ENCODE results near the gene KDM5A.
"Not testable (repeated sequence)": the region's sequence is repeated elsewhere in the genome, so short reads cannot be mapped to it uniquely, and the experiment has no call there.

The KDM5A gene

DNA sequence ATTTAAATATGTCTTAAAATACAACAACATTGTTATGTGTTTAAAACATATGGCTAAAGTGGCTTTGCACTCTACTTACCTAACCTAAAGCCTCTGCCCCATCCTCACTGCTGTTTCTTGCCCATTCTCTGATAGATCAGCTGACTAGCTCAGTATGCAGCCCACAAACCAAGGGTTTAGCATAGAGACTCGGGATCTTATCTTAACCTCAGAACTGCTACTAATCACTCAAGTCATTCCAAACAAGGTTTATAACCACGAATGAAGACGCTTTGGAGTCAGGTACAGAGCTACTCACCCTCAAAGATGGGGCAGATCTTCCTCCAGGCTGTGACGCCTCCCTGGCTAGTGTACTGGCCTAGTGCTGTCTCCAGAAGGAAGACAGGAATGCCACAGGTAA is 145.7 kb downstream of the KDM5A start:
- no peak overlapping the region for H3K4me3 Mint-ChIP-seq
- H3K27ac Mint-ChIP-seq = no peak overlapping the region
- H3K4me1 Mint-ChIP-seq = peaks cover 5% of the 10 kb centered on the region
- DNase-seq (ENCODE audit: low spot score in 2 of 2) (no peak), ATAC-seq (no peak)
- peaks cover 8% of the 10 kb centered on the region for H3K9me3 Mint-ChIP-seq
- H3K36me3 Mint-ChIP-seq = no peaks in the 10 kb centered on the region

DNA sequence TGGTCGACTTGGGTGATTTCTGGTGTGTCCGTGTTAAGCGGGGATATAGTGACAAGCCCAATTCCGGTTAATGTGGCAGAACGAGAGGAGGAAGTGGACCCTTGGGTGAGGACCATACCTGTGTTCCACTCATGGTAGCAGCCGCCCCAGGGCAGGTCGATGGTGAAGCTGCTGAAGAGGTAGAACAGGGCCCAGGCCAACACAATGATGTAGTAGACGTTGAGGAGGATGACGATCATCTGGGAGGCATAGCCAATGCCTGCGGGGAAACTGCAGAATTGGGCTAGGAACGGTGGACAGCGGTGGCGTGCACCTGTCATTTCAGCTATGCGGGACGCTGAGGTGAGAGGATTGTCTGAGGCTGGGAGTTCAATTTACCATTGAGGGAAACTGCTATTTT is 146.6 kb downstream of the KDM5A start:
- no peak overlapping the region for H3K4me3 Mint-ChIP-seq
- DNase-seq (ENCODE audit: low spot score in 2 of 2) (no peak), ATAC-seq (no peak)
- H3K9me3 Mint-ChIP-seq = peaks cover 3% of the 10 kb centered on the region
- H3K27ac Mint-ChIP-seq = no peak overlapping the region
- H3K4me1 Mint-ChIP-seq = peaks cover 5% of the 10 kb centered on the region
- H3K36me3 Mint-ChIP-seq = no peaks in the 10 kb centered on the region

- Mint-ChIP-seq H3K9me3 (peaks cover 4% of the 10 kb centered on the region), H3K27ac (no peak overlapping the region), H3K4me1 (peaks cover 5% of the 10 kb centered on the region), H3K36me3 (no peaks in the 10 kb centered on the region), H3K4me3 (no peak overlapping the region)
- ATAC-seq (no peak), DNase-seq (ENCODE audit: low spot score in 2 of 2) (no peak)
Measured at GRCh38 chr12:241266-241665, 147.9 kb downstream of the KDM5A start.

GRCh38 chr12:240566-240965 is 148.6 kb downstream of the KDM5A start:
- ATAC-seq = no peak
- H3K4me3 Mint-ChIP-seq = no peak overlapping the region
- H3K36me3 Mint-ChIP-seq = no peaks in the 10 kb centered on the region
- no peak for DNase-seq (ENCODE audit: low spot score in 2 of 2)
- peaks cover 8% of the 10 kb centered on the region for H3K9me3 Mint-ChIP-seq
- H3K27ac Mint-ChIP-seq = no peak overlapping the region
- H3K4me1 Mint-ChIP-seq = peaks cover 5% of the 10 kb centered on the region

- H3K27ac Mint-ChIP-seq = no peak overlapping the region
- peaks cover 13% of the 10 kb centered on the region for H3K9me3 Mint-ChIP-seq
- no peaks in the 10 kb centered on the region for H3K36me3 Mint-ChIP-seq
- H3K4me3 Mint-ChIP-seq = no peak overlapping the region
- H3K4me1 Mint-ChIP-seq = peaks cover 5% of the 10 kb centered on the region
- ATAC-seq = no peak
- DNase-seq (ENCODE audit: low spot score in 2 of 2) = no peak
Measured at GRCh38 chr12:238736-239398, 150.3 kb downstream of the KDM5A start.

DNA sequence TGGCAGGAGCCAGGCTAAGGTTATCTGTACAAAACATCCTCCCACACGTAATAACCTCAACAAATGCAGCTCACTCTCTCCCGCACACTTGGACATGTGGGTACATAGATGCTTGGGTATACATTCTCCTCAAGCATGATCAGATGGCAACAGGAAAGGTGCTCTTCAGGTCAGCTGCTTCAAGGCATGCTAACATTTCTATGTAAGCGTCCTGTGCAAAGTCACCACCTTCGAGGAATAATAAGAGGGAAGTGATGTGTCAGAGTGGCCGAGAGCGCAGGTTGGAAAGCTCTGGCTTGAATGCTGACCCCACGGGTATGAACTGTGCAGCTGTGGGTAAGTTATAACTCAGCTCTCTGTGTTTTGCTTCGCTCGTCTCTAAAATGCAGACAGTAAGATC is 151.0 kb downstream of the KDM5A start:
- DNase-seq (ENCODE audit: low spot score in 2 of 2) (no peak), ATAC-seq (no peak)
- H3K4me1 Mint-ChIP-seq = peaks cover 5% of the 10 kb centered on the region
- no peaks in the 10 kb centered on the region for H3K36me3 Mint-ChIP-seq
- H3K27ac Mint-ChIP-seq = no peak overlapping the region
- H3K4me3 Mint-ChIP-seq = no peak overlapping the region
- peaks cover 13% of the 10 kb centered on the region for H3K9me3 Mint-ChIP-seq

- H3K36me3 Mint-ChIP-seq = no peaks in the 10 kb centered on the region
- no peak for DNase-seq (ENCODE audit: low spot score in 2 of 2)
- H3K4me3 Mint-ChIP-seq = no peak overlapping the region
- H3K27ac Mint-ChIP-seq = no peak overlapping the region
- peaks cover 13% of the 10 kb centered on the region for H3K9me3 Mint-ChIP-seq
- H3K4me1 Mint-ChIP-seq = peaks cover 5% of the 10 kb centered on the region
- no peak for ATAC-seq
Measured at GRCh38 chr12:237026-237815, 151.9 kb downstream of the KDM5A start.

- ATAC-seq (no peak), DNase-seq (ENCODE audit: low spot score in 2 of 2) (no peak)
- H3K9me3 Mint-ChIP-seq = peaks cover 13% of the 10 kb centered on the region
- H3K4me1 Mint-ChIP-seq = peaks cover 5% of the 10 kb centered on the region
- H3K36me3 Mint-ChIP-seq = no peaks in the 10 kb centered on the region
- no peak overlapping the region for H3K4me3 Mint-ChIP-seq
- no peak overlapping the region for H3K27ac Mint-ChIP-seq
Measured at GRCh38 chr12:236445-236844, 152.7 kb downstream of the KDM5A start.

GRCh38 chr12:235967-236366 is 153.2 kb downstream of the KDM5A start:
- not testable (repeated sequence) for H3K4me3 Mint-ChIP-seq; H3K36me3 Mint-ChIP-seq; DNase-seq (ENCODE audit: low spot score in 2 of 2); H3K27ac Mint-ChIP-seq; H3K4me1 Mint-ChIP-seq; ATAC-seq
- H3K9me3 Mint-ChIP-seq = peaks cover 13% of the 10 kb centered on the region

GRCh38 chr12:234891-235415 is 154.2 kb downstream of the KDM5A start:
- ATAC-seq = no peak
- Mint-ChIP-seq H3K36me3 (no peaks in the 10 kb centered on the region), H3K27ac (no peak overlapping the region), H3K4me1 (peaks cover 5% of the 10 kb centered on the region), H3K9me3 (peaks cover 13% of the 10 kb centered on the region), H3K4me3 (no peak overlapping the region)
- no peak for DNase-seq (ENCODE audit: low spot score in 2 of 2)

DNA sequence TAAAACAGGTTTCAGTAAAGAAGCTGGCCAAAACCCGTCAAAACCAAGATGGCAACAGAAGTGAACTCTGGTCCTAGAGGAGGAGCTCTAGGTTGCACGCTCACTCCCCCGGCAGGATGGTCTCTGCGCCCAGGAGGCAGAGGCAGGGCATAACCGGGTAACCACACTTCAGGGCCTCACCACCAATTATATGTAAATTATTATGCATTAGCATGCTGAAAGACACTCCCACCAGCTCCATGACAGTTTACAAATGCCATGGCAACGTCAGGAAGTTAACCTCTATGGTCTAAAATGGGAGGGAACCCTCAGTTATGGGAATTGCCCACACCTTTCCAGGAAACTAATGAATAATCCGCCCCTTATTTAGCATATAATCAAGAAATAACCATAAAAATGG is 155.1 kb downstream of the KDM5A start:
- Mint-ChIP-seq H3K4me3 (no peak overlapping the region), H3K27ac (no peak overlapping the region), H3K36me3 (no peaks in the 10 kb centered on the region), H3K9me3 (peaks cover 13% of the 10 kb centered on the region), H3K4me1 (no peaks in the 10 kb centered on the region)
- no peak for DNase-seq (ENCODE audit: low spot score in 2 of 2)
- no peak for ATAC-seq

DNA sequence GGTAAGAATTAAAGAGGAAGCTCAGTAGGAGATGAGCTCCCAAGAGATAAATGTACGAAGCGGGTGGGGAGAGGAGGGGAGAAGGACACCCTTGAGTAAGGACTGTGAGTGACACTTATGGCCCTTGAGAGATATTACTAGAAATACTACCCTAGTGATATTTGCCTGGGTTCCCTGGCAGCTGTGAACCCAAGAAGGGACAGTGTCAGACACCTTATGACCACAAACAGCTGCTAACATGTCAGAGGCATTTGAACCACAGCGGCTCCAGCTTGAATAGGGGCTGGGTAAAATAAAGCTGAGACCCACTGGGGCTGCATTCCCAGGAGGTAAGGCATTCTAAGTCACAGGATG is 155.5 kb downstream of the KDM5A start:
- Mint-ChIP-seq H3K4me1 (no peaks in the 10 kb centered on the region), H3K36me3 (no peaks in the 10 kb centered on the region), H3K9me3 (peaks cover 13% of the 10 kb centered on the region), H3K27ac (no peak overlapping the region), H3K4me3 (no peak overlapping the region)
- no peak for DNase-seq (ENCODE audit: low spot score in 2 of 2)
- ATAC-seq = no peak

DNA sequence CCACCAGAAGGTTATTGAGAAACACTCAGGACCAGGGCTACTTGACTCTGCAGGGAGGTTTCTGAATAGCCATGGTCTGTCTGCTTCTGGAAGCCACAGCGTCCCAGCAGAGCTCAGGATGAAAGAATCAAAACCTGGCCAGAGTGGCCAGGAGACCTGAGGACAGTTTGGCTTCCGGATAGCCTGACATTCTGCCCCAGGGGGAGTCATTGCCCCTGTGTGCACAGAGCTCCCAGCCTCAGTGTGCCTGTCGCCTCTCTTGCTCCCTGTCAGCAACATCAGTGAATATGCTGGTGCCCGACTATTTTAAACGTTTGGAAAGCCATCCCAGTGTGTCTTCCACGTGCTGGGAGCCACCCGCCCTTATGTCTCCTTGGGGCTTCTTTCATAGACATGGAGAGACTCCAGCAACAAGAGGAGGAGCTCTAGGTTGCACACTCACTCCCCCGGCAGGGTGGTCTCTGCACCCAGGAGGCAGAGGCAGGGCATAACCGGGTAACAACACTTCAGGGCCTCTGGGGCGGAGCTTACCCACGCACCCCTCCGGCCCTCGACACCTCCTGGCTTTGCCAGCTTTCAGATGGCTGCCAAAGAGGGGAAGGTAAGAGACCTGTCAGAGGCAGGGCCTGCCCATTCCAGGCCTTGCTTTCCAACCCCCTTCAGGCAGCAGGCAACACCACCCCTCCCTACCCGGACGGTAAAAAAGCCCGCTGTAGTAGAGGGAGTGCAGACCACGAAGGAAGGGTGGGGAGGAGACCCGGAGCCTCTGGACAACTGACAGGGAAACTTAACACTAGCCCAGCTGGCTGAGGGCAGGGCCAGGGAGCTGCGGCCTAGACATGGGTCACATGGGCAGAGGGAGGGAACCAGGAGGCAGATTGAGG is 156.1 kb downstream of the KDM5A start:
- H3K4me3 Mint-ChIP-seq = no peak overlapping the region
- no peaks in the 10 kb centered on the region for H3K36me3 Mint-ChIP-seq
- H3K4me1 Mint-ChIP-seq = no peaks in the 10 kb centered on the region
- ATAC-seq (no peak), DNase-seq (ENCODE audit: low spot score in 2 of 2) (no peak)
- H3K9me3 Mint-ChIP-seq = peaks cover 13% of the 10 kb centered on the region
- no peak overlapping the region for H3K27ac Mint-ChIP-seq

GRCh38 chr12:230925-231671 is 158.0 kb downstream of the KDM5A start:
- DNase-seq (ENCODE audit: low spot score in 2 of 2) = no peak
- Mint-ChIP-seq H3K4me1 (no peaks in the 10 kb centered on the region), H3K4me3 (no peak overlapping the region), H3K9me3 (peaks cover 8% of the 10 kb centered on the region), H3K27ac (no peak overlapping the region), H3K36me3 (no peaks in the 10 kb centered on the region)
- ATAC-seq = no peak
